Astrocyte (in vitro differentiated cells and primary cell): Measurements from ENCODE around the gene DCANP1. TPM values are rescaled to one million over a fixed set of nuclear protein-coding genes. Genes with fewer than 3 reads are reported as not detected.

Experiments used
- DNase-seq: peaks from one replicate; pipeline ENCODE4 v3.0.0-alpha.2; 2010; ENCODE audit warnings: low read depth
- FAIRE-seq: peaks from 2 replicates; lab custom pipeline; 2011; peaks lifted over from hg19 to GRCh38; lab: Jason Lieb, UNC
- H2AFZ ChIP-seq: 2 replicates; pipeline ENCODE4 v1.6.0; 2012; ENCODE audit warnings: low read depth, low read length, inconsistent platforms
- H3K27ac ChIP-seq: 2 replicates; pipeline ENCODE4 v1.5.1; 2011; ENCODE audit warnings: low read depth, low read length, inconsistent platforms
- H3K27me3 ChIP-seq: 2 replicates; pipeline ENCODE4 v1.6.0; 2011; ENCODE audit warnings: low read length, inconsistent platforms; ENCODE audit not compliant: insufficient read depth
- H3K36me3 ChIP-seq: 2 replicates; pipeline ENCODE4 v1.5.1; 2011; ENCODE audit warnings: low read length, inconsistent platforms; ENCODE audit not compliant: insufficient read depth
- H3K4me1 ChIP-seq: 2 replicates; pipeline ENCODE4 v1.5.1; 2011; ENCODE audit warnings: low read length, inconsistent platforms; ENCODE audit not compliant: insufficient read depth
- H3K4me2 ChIP-seq: 2 replicates; pipeline ENCODE4 v1.6.0; 2012; ENCODE audit warnings: low read length, inconsistent platforms
- H3K4me3 ChIP-seq: 2 replicates; pipeline ENCODE4 v1.5.1; 2011; ENCODE audit warnings: low read depth, mild to moderate bottlenecking, low read length, inconsistent platforms; ENCODE audit not compliant: insufficient read depth
- H3K79me2 ChIP-seq: 2 replicates; pipeline ENCODE4 v1.6.0; 2012; ENCODE audit warnings: mild to moderate bottlenecking, low read length, inconsistent platforms; ENCODE audit not compliant: insufficient read depth
- H3K9ac ChIP-seq: 2 replicates; pipeline ENCODE4 v1.6.0; 2012; ENCODE audit warnings: mild to moderate bottlenecking, low read length, inconsistent platforms
- H3K9me3 ChIP-seq: 2 replicates; pipeline ENCODE4 v1.5.1; 2012; ENCODE audit warnings: low read depth, mild to moderate bottlenecking, low read length, inconsistent platforms; ENCODE audit not compliant: insufficient read depth
- H4K20me1 ChIP-seq: 2 replicates; pipeline ENCODE4 v1.6.0; 2012; ENCODE audit warnings: low read length, inconsistent platforms; ENCODE audit not compliant: insufficient read depth
- H3K27ac Mint-ChIP-seq: one replicate; pipeline ENCODE4 v1.8.0; 2021; ENCODE audit warnings: mild to moderate bottlenecking, mixed read lengths; ENCODE audit not compliant: unreplicated experiment
- H3K27me3 Mint-ChIP-seq: one replicate; pipeline ENCODE4 v1.8.0; 2021; ENCODE audit warnings: low read depth, mixed read lengths; ENCODE audit not compliant: unreplicated experiment
- H3K36me3 Mint-ChIP-seq: one replicate; pipeline ENCODE4 v1.8.0; 2021; ENCODE audit warnings: low read depth, mixed read lengths; ENCODE audit not compliant: unreplicated experiment
- H3K4me1 Mint-ChIP-seq: one replicate; pipeline ENCODE4 v1.8.0; 2021; ENCODE audit warnings: low read depth, mixed read lengths; ENCODE audit not compliant: unreplicated experiment
- H3K4me3 Mint-ChIP-seq: one replicate; pipeline ENCODE4 v1.8.0; 2021; ENCODE audit warnings: mild to moderate bottlenecking, moderate library complexity, mixed read lengths; ENCODE audit not compliant: unreplicated experiment
- H3K9me3 Mint-ChIP-seq: one replicate; pipeline ENCODE4 v1.8.0; 2021; ENCODE audit warnings: mild to moderate bottlenecking, mixed read lengths; ENCODE audit not compliant: unreplicated experiment
- EZH2 ChIP-seq: IDR thresholded peaks from 2 replicates; pipeline ENCODE4 v1.6.1; 2012; ENCODE audit warnings: mild to moderate bottlenecking, low read length, inconsistent platforms; ENCODE audit not compliant: insufficient read depth
- total RNA-seq: library from RNA; stranded (reverse); gene quantifications from 2 replicates; pipeline ENCODE4 v1.2.1, GENCODE V29; 2021
- TF ChIP-seq, protein P1 (sequence below): IDR thresholded peaks from 2 replicates; pipeline ENCODE4 v1.5.1; 2011; ENCODE audit warnings: low read depth, mild to moderate bottlenecking, inconsistent platforms, low read length, moderate library complexity; ENCODE audit not compliant: insufficient read depth

DCANP1 gene
- total RNA-seq, 1 donor from 2014 or later, result not detected

GRCh38 chr5:135451581-135452320 is 4.6 kb upstream of the DCANP1 start:
- no peaks in the 10 kb centered on the region for H3K79me2 ChIP-seq
- Mint-ChIP-seq H3K4me3 (no peak overlapping the region), H3K27ac (no peak overlapping the region), H3K9me3 (peaks cover 2% of the 10 kb centered on the region), H3K4me1 (peaks cover 10% of the 10 kb centered on the region), H3K36me3 (no peaks in the 10 kb centered on the region), H3K27me3 (peaks cover 20% of the 10 kb centered on the region)
- no peak overlapping the region for H3K9ac ChIP-seq
- H3K27me3 ChIP-seq, result peaks cover 20% of the 10 kb centered on the region
- H3K9me3 ChIP-seq, result peaks cover 2% of the 10 kb centered on the region
- H2AFZ ChIP-seq, result no peak overlapping the region
- H3K4me1 ChIP-seq, result peaks cover 17% of the 10 kb centered on the region
- FAIRE-seq (no peak), DNase-seq (no peak)
- no peaks in the 10 kb centered on the region for H3K36me3 ChIP-seq
- TF ChIP-seq, protein P1, sequence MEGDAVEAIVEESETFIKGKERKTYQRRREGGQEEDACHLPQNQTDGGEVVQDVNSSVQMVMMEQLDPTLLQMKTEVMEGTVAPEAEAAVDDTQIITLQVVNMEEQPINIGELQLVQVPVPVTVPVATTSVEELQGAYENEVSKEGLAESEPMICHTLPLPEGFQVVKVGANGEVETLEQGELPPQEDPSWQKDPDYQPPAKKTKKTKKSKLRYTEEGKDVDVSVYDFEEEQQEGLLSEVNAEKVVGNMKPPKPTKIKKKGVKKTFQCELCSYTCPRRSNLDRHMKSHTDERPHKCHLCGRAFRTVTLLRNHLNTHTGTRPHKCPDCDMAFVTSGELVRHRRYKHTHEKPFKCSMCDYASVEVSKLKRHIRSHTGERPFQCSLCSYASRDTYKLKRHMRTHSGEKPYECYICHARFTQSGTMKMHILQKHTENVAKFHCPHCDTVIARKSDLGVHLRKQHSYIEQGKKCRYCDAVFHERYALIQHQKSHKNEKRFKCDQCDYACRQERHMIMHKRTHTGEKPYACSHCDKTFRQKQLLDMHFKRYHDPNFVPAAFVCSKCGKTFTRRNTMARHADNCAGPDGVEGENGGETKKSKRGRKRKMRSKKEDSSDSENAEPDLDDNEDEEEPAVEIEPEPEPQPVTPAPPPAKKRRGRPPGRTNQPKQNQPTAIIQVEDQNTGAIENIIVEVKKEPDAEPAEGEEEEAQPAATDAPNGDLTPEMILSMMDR, result no peak
- TF ChIP-seq EZH2, result no peak
- H3K27ac ChIP-seq, result no peak overlapping the region
- H3K4me3 ChIP-seq, result no peak overlapping the region
- no peaks in the 10 kb centered on the region for H4K20me1 ChIP-seq
- H3K4me2 ChIP-seq, result no peak overlapping the region

GRCh38 chr5:135450952-135451351 is 3.8 kb upstream of the DCANP1 start:
- Histone ChIP-seq H3K36me3 (no peaks in the 10 kb centered on the region), H4K20me1 (no peaks in the 10 kb centered on the region), H3K9ac (no peak overlapping the region), H3K4me3 (no peak overlapping the region), H3K4me2 (no peak overlapping the region), H3K27ac (no peak overlapping the region), H3K27me3 (peaks cover 20% of the 10 kb centered on the region), H3K9me3 (peaks cover 2% of the 10 kb centered on the region), H2AFZ (no peak overlapping the region), H3K79me2 (no peaks in the 10 kb centered on the region), H3K4me1 (peaks cover 10% of the 10 kb centered on the region)
- no peak overlapping the region for H3K27ac Mint-ChIP-seq
- H3K4me1 Mint-ChIP-seq, result peaks cover 9% of the 10 kb centered on the region
- peaks cover 2% of the 10 kb centered on the region for H3K9me3 Mint-ChIP-seq
- TF ChIP-seq, protein P1, result no peak
- no peak for TF ChIP-seq EZH2
- FAIRE-seq (no peak), DNase-seq (no peak)
- H3K4me3 Mint-ChIP-seq, result no peak overlapping the region
- H3K27me3 Mint-ChIP-seq, result peaks cover 20% of the 10 kb centered on the region
- H3K36me3 Mint-ChIP-seq, result no peaks in the 10 kb centered on the region

GRCh38 chr5:135450336-135450735 is 3.2 kb upstream of the DCANP1 start:
- H2AFZ ChIP-seq, result no peak overlapping the region
- DNase-seq, result no peak
- peaks cover 2% of the 10 kb centered on the region for H3K9me3 Mint-ChIP-seq
- no peak overlapping the region for H3K4me2 ChIP-seq
- H3K27ac ChIP-seq, result no peak overlapping the region
- TF ChIP-seq EZH2, result no peak
- TF ChIP-seq, protein P1, result no peak
- H3K4me1 ChIP-seq, result peaks cover 6% of the 10 kb centered on the region
- peaks cover 11% of the 10 kb centered on the region for H3K4me1 Mint-ChIP-seq
- H4K20me1 ChIP-seq, result no peaks in the 10 kb centered on the region
- H3K36me3 ChIP-seq, result no peaks in the 10 kb centered on the region
- no peak overlapping the region for H3K4me3 Mint-ChIP-seq
- no peaks in the 10 kb centered on the region for H3K79me2 ChIP-seq
- H3K36me3 Mint-ChIP-seq, result no peaks in the 10 kb centered on the region
- no peak overlapping the region for H3K4me3 ChIP-seq
- no peak overlapping the region for H3K9ac ChIP-seq
- no peak for FAIRE-seq
- no peak overlapping the region for H3K27ac Mint-ChIP-seq
- H3K9me3 ChIP-seq, result peaks cover 2% of the 10 kb centered on the region
- peaks cover 20% of the 10 kb centered on the region for H3K27me3 ChIP-seq
- peaks cover 18% of the 10 kb centered on the region for H3K27me3 Mint-ChIP-seq
